ENCODE measurements around the gene GEMIN7. TPM values are rescaled to one million over a fixed set of nuclear protein-coding genes. Genes with fewer than 3 reads are reported as not detected.

GEMIN7 gene
- total and polyA plus RNA-seq, 2 of the 13 experiments (the other 11 are each of a cell fraction or from before 2014, with no cell fraction given) = 24.1 to 30.6 TPM

- TF ChIP-seq GRHL1 (CRISPR knock-in tag; conservative IDR thresholded peaks at IDR 0.05) (no peak), SALL1 (CRISPR knock-in tag; IDR thresholded peaks at IDR 0.05) (peak; percentile 53), CEBPB (IDR thresholded peaks at IDR 0.05; ENCODE audit: borderline replicate concordance, low read depth, low read length) (no peak), CBX5 (CRISPR knock-in tag; IDR thresholded peaks at IDR 0.05; ENCODE audit: borderline replicate concordance) (no peak), LRRFIP1 (CRISPR knock-in tag; conservative IDR thresholded peaks at IDR 0.05) (no peak), ARNT2 (CRISPR knock-in tag; IDR thresholded peaks at IDR 0.05; ENCODE audit: low read depth) (peak; percentile 88), ZNF629 (CRISPR knock-in tag; conservative IDR thresholded peaks at IDR 0.05) (no peak; the same call in 1 of the 2 replicates), PRDM10 (CRISPR knock-in tag; IDR thresholded peaks at IDR 0.05; ENCODE audit: low read depth) (no peak), PHF20 (CRISPR knock-in tag; IDR thresholded peaks at IDR 0.05) (peak; percentile 89), HOMEZ (CRISPR knock-in tag; IDR thresholded peaks at IDR 0.05; ENCODE audit: low read depth) (no peak), SP2 (CRISPR knock-in tag; IDR thresholded peaks at IDR 0.05) (peak; percentile 82), SP4 (CRISPR knock-in tag; IDR thresholded peaks at IDR 0.05) (peak; percentile 91), MIER2 (CRISPR knock-in tag; IDR thresholded peaks at IDR 0.05) (no peak), JARID2 (CRISPR knock-in tag; IDR thresholded peaks at IDR 0.05; ENCODE audit: insufficient replicate concordance) (peak; percentile 36), BRD4 (CRISPR knock-in tag; IDR thresholded peaks at IDR 0.05) (peak; percentile 85), ZNF891 (CRISPR knock-in tag; IDR thresholded peaks at IDR 0.05) (peak; percentile 52; the same call in 1 of the 2 replicates), ZNF614 (CRISPR knock-in tag; IDR thresholded peaks at IDR 0.05; ENCODE audit: borderline replicate concordance) (no peak), ATF7-NPFF (CRISPR knock-in tag; IDR thresholded peaks at IDR 0.05; ENCODE audit: low read depth) (peak; percentile 62; the same call in 1 of the 2 replicates), ZNF724P (CRISPR knock-in tag; IDR thresholded peaks at IDR 0.05; ENCODE audit: borderline replicate concordance) (0 out of 2 replicates have a peak, but pooled peaks have one; percentile 23)
Observed at GRCh38 chr19:45038931-45039893, 39.8 kb upstream of the GEMIN7 start, which contains the start of gene CLASRP (continued).
